Measurements from ENCODE around the gene PDE7B.

- no peak for TF ChIP-seq CTCF (IDR thresholded peaks at IDR 0.05)
- no peak for TF ChIP-seq POLR2AphosphoS5 (IDR thresholded peaks at IDR 0.05)
- TF ChIP-seq POLR2A (IDR thresholded peaks at IDR 0.05): no peak
These were observed 169.2 kb downstream of the PDE7B start for GRCh38 chr6:136020691-136021090.
